Ovary (tissue), 9 donors: Measurements from ENCODE around the gene TGFBR2. TPM values are rescaled to one million over a fixed set of nuclear protein-coding genes. Genes with fewer than 3 reads are reported as not detected.

Source experiments
- DNase-seq, 5 donors: peaks; one replicate each; pipeline ENCODE4 v3.0.0-alpha.2; 2019 to 2020
- H3K27ac ChIP-seq, 2 donors: fragments of 200-600 bp; one replicate each; pipeline versions ENCODE4 v1.5.1 to v1.8.0; 2019 to 2022
- H3K27me3 ChIP-seq: fragments of 200-600 bp; one replicate; pipeline ENCODE4 v1.8.0; 2022
- H3K36me3 ChIP-seq: fragments of 200-600 bp; sonication (generic); one replicate; pipeline ENCODE4 v1.5.1; 2019
- H3K4me1 ChIP-seq: one replicate; pipeline ENCODE4 v1.8.1; 2013; ENCODE audit warnings: mild to moderate bottlenecking, moderate library complexity; ENCODE audit not compliant: insufficient read depth
- H3K4me3 ChIP-seq: fragments of 200-600 bp; sonication (generic); one replicate; pipeline ENCODE4 v1.5.1; 2017
- H3K9me3 ChIP-seq, 2 donors: fragments of 200-600 bp in 1 of 2; sonication (generic) in 1 of 2; one replicate each; pipeline versions ENCODE4 v1.5.1 to v1.8.1; 2013 to 2019; ENCODE audit warnings: mild to moderate bottlenecking in 1 of 2, moderate library complexity in 1 of 2
- EP300 ChIP-seq: sonication (generic); formaldehyde crosslinking; IDR thresholded peaks from one replicate; pipeline ENCODE4 v1.6.1; 2017; ENCODE audit warnings: antibody characterized with exemption
- POLR2A ChIP-seq: fragments of 450-650 bp; IDR thresholded peaks from one replicate; pipeline ENCODE4 v1.6.1; 2017; ENCODE audit warnings: antibody characterized with exemption, mild to moderate bottlenecking, moderate library complexity
- WGBS, 3 donors: extraction: QIAGEN DNeasy Blood & Tissue Kit in 1 of 3; methylation state at CpG; one replicate each; pipeline versions ENCODE4 v1.1.5 to v1.1.7; 2013 to 2017; 5-methylcytosine and 5-hydroxymethylcytosine counted together
- intact Hi-C, 4 donors: fragments of 100-400 bp; cut with DNase I; formaldehyde crosslinking; loops; one replicate each; pipeline versions ENCODE4 v1.11.0 to v1.15.1; 2022 to 2023
- polyA plus RNA-seq, 2 donors: library from polyadenylated mRNA; stranded (reverse); fragments of 200-250 nt in 1 of 2; fragments of 350-450 nt in 1 of 2; fragmentation: Illumina TruSeq in 1 of 2; extraction: RNeasy Lipid Tissue Mini Kit (QIAGEN cat#74804) in 1 of 2; gene quantifications; one replicate each; pipeline ENCODE4 v1.2.3, GENCODE V29; 2013 to 2014
- total RNA-seq, 7 donors: library from RNA; depleted of rRNA in 2 of 7; stranded (reverse); fragments of >200 nt in 2 of 7; fragmentation: NEBNext Ultra II Directional in 3 of 7; extraction: Animal tissue kit (Norgen Biotek cat#: 25700) in 3 of 7; gene quantifications; one replicate each; pipeline versions ENCODE4 v1.1.0 to v1.2.4, GENCODE V29; 2016 to 2023
- TF ChIP-seq, protein P1 (sequence below), 3 donors: fragments of 450-650 bp in 2 of 3; fragments of 200-600 bp in 1 of 3; IDR thresholded peaks; one replicate each; pipeline versions ENCODE4 v1.5.1 to v1.8.0; 2016 to 2022; ENCODE audit warnings: antibody characterized with exemption in 3 of 3, mild to moderate bottlenecking in 1 of 3
- donor health status: DM: no; HTN: no; CAD: no; lungs with moderate emphysema.
- donor health status: DM: no; HTN: no; CAD: no.
- donor health status: Bipolar disorder and iron deficiency.
- donor health status: DM: yes; HTN: yes; CAD: no.
- donor health status: DM: no; HTN: no; CAD: no.
- donor health status: DM: yes; HTN: yes; CAD: no.

Gene TGFBR2
- total and polyA plus RNA-seq, 9 donors: 26.8 to 158 (median 53.8) TPM

DNA sequence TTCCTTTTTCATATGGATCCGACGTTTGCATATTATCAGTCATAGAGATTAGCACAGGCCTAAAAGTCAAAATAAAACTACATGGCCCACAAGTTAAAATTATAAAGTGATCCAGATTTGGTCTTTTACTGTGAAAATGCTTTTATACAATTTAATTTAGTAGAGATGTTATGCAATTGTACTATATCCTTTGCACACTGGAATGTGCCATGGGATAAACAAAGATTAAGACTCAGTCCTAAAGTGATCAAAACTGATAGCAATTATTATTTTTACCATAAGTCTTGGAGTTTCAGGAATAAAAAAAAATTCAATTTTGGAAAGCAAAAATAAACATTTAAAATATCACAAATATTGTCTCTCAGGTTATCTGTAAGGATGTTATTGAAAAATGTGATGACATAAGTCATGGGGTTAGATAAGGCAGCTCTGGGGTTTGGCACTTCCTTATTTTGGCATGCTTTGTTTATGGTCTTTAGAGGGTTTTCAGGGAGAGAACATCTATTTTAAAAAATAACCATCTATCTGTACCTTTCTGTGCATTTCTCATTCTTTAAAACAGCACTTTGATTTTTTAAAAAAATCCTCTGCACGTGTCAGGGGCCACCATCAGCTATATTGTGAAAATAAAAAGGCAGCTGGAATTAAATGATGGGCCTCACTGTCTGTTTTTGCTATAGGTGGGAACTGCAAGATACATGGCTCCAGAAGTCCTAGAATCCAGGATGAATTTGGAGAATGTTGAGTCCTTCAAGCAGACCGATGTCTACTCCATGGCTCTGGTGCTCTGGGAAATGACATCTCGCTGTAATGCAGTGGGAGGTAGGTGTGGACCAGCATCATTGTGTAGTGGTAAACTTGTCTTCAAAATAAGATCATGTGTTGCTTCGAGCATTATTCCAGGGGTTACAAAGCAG, 67.3 kb downstream of the TGFBR2 start:
- WGBS, 3 donors: 57 to 64% (median 61%) methylated on average over 6 of the region's 6 CpGs
- no peak overlapping the region for H3K27ac ChIP-seq
- no peak for DNase-seq
- peaks cover 10% of the 10 kb centered on the region for H3K4me1 ChIP-seq
- no peaks in the 10 kb centered on the region for H3K9me3 ChIP-seq
- TF ChIP-seq, protein P1, sequence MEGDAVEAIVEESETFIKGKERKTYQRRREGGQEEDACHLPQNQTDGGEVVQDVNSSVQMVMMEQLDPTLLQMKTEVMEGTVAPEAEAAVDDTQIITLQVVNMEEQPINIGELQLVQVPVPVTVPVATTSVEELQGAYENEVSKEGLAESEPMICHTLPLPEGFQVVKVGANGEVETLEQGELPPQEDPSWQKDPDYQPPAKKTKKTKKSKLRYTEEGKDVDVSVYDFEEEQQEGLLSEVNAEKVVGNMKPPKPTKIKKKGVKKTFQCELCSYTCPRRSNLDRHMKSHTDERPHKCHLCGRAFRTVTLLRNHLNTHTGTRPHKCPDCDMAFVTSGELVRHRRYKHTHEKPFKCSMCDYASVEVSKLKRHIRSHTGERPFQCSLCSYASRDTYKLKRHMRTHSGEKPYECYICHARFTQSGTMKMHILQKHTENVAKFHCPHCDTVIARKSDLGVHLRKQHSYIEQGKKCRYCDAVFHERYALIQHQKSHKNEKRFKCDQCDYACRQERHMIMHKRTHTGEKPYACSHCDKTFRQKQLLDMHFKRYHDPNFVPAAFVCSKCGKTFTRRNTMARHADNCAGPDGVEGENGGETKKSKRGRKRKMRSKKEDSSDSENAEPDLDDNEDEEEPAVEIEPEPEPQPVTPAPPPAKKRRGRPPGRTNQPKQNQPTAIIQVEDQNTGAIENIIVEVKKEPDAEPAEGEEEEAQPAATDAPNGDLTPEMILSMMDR (IDR thresholded peaks at IDR 0.05): no peak
- TF ChIP-seq EP300 (no peak), POLR2A (no peak)
- intact Hi-C loops: no loop called here
- no peaks in the 10 kb centered on the region for H3K27me3 ChIP-seq
- no peak overlapping the region for H3K4me3 ChIP-seq
- no peaks in the 10 kb centered on the region for H3K36me3 ChIP-seq

DNA sequence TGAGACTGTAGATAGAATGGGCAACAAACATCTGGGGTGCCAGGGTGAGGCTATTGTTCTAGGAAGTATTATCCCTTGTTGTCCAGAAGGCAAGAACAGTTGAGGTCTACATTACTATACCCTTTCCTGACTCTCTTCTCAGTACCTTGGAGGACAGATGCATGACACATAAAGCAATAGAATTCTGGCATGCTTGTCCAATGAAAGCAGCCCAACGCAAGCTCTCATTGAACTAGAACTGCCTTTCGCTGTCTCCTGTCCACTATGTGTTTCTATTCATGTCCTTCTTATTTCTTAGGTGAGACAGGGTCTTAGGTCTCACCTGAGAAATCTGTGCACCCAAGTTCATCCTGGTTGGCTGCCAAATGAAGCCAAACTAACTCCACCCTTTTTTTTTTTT, 68.6 kb downstream of the TGFBR2 start:
- Histone ChIP-seq H3K36me3 (no peaks in the 10 kb centered on the region), H3K9me3 (no peaks in the 10 kb centered on the region), H3K27me3 (no peaks in the 10 kb centered on the region), H3K4me3 (no peak overlapping the region), H3K4me1 (peaks cover 12% of the 10 kb centered on the region), H3K27ac (no peak overlapping the region)
- TF ChIP-seq EP300: no peak
- TF ChIP-seq, protein P1 (IDR thresholded peaks at IDR 0.05): no peak
- no peak for TF ChIP-seq POLR2A
- WGBS, 3 donors: 94 to 100% (median 99%) methylated on average over 2 of the region's 2 CpGs
- intact Hi-C loops: no loop called here
- no peak for DNase-seq

DNA sequence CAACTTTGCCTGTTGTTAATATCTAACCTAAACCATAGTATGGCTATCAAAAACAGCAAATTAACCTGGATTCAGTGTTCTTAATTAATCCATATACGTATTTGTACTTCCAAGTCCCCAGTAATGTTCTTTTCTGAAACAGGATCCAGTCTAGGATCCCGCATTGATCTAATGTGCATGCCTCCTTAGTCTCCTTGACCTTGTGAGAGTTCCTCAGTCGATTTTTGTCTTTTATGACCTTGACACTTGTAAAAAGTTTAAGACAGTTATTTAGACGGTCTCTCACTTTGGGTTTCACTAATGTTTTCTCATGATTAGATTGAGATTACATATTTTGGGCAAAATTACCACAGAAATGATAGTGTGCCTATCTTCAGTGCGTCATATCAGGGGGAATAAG, 69.4 kb downstream of the TGFBR2 start:
- Histone ChIP-seq H3K27me3 (no peaks in the 10 kb centered on the region), H3K4me1 (peaks cover 14% of the 10 kb centered on the region), H3K27ac (no peak overlapping the region), H3K36me3 (no peaks in the 10 kb centered on the region), H3K4me3 (no peak overlapping the region), H3K9me3 (no peaks in the 10 kb centered on the region)
- WGBS, 3 donors: 71 to 80% (median 73%) methylated on average over 5 of the region's 5 CpGs
- intact Hi-C loops: no loop called here
- DNase-seq: no peak
- TF ChIP-seq, protein P1 (IDR thresholded peaks at IDR 0.05): no peak
- no peak for TF ChIP-seq EP300
- no peak for TF ChIP-seq POLR2A

- Histone ChIP-seq H3K27me3 (no peaks in the 10 kb centered on the region), H3K9me3 (no peaks in the 10 kb centered on the region), H3K27ac (no peak overlapping the region), H3K36me3 (no peaks in the 10 kb centered on the region), H3K4me3 (no peak overlapping the region), H3K4me1 (peaks cover 15% of the 10 kb centered on the region)
- TF ChIP-seq POLR2A (no peak), EP300 (no peak)
- TF ChIP-seq, protein P1 (IDR thresholded peaks at IDR 0.05): no peak
- no peak for DNase-seq
- intact Hi-C loops: no loop called here
- 32 to 59% (median 37%) methylated on average over 4 of the region's 4 CpGs for WGBS, 3 donors
Measured at GRCh38 chr3:30676424-30677346, 70.3 kb downstream of the TGFBR2 start.
